ENCODE measurements around the gene LGALS12.
"Not testable (repeated sequence)": the region's sequence is repeated elsewhere in the genome, so short reads cannot be mapped to it uniquely, and the experiment has no call there.

Gene LGALS12

DNA sequence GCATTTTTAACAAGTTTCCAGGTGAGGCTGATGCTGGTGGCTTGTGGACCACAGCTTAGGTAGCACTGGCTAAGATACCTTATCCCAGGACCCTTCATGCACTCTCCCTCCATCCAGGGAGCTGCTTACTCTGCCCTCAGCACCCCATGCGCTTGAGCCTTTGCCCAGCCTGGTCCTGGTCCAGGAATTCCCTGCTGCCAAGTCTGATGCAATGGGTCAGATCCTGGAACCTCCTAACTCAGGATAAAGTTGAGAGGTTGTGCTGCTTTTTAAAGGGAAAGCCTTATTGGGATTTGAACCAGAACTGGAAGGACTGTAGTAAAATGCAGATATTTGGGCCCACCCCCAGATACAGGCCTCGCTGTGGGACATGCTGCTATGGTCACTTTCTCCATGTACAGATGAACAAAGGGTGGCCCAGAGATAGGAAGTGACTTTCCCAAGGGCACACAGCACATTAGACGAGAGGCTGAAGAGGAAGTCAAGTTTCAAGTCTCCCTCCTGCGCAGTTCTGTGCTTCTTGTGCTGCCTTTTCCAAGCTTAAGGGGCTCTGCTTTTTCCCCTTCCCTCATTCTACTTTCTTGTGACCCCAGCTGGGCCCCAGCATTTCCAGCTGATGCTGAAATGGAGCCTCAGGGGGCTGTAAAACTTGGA is 824 bp upstream of the LGALS12 start:
- DNase-seq, result no peak

- DNase-seq, result no peak
These were observed 992 bp downstream of the LGALS12 start for GRCh38 chr11:63506876-63507275.

DNA sequence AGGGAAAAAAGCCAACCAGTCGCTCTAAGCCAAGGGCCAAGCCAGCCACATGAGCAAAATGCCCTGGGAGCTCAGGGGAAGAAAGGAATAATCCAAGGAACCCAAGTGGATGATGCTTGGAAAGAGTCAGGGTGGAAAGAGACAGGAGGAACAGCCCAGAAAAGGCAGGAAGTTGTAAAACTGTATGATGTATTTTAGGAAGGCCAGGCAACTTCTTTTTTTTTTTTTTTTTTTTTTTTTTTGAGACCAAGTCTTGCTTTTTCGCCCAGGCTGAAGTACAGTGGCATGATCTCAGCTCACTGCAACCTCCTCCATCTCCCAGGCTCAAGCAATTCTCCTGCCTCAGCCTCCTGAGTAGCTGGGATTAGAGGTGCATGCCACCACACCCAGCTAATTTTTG is 1.6 kb downstream of the LGALS12 start:
- DNase-seq, result no peak

DNA sequence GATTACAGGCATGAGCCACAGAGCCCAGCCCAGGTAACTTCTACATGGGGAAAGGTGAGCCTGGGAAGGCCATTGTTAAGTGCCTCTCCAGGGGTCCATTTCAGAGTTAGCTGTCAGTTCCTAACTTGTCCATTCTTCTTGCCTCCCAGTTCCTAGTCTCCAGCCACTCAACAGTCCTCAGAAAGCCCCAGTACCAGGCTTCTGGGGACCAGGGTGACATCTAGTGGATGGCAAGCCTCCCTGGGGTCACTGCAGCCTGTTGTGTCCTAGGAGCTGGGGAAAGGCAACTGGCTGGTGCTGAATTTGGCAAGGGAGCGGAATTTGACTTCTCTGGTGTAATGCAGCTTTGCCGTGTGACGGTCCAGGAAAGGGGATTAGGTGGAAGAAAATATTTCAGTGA is 2.1 kb downstream of the LGALS12 start:
- no peak for DNase-seq

GRCh38 chr11:63508745-63509144 is 2.9 kb downstream of the LGALS12 start:
- DNase-seq, result no peak

DNA sequence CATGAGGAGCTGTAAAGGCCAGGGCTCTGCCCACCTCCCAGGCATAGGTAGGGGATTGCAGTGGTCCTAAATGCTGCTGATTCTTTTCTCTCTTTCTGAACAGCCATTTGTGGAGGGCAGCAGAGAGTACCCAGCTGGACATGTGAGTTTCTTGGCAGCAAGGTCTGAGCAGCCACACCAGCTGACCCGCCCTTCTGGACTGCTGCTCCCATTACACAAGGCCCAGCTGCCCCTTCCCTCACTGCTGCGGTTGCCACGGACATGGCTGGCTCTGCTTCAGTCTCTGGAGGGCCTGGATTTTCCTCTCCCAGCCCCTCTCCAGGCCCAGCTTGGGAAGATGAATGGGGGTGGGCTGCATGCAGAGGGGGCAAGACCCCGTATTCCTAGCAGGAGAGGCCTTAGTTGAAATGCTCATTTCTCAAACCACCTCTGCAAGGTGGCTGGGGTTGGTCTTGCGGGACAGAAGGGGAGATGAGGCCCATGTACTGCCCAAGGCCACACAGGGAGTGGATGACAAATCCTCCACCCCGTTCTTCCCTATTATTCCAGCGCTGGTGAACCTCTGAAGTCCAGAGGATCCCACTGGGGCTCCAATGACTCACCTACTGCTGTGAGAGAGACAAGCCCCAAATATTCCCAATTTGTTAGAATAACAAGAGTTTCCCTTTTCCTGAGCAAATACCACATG is 4.6 kb downstream of the LGALS12 start:
- DNase-seq, result peak; percentile 53

DNA sequence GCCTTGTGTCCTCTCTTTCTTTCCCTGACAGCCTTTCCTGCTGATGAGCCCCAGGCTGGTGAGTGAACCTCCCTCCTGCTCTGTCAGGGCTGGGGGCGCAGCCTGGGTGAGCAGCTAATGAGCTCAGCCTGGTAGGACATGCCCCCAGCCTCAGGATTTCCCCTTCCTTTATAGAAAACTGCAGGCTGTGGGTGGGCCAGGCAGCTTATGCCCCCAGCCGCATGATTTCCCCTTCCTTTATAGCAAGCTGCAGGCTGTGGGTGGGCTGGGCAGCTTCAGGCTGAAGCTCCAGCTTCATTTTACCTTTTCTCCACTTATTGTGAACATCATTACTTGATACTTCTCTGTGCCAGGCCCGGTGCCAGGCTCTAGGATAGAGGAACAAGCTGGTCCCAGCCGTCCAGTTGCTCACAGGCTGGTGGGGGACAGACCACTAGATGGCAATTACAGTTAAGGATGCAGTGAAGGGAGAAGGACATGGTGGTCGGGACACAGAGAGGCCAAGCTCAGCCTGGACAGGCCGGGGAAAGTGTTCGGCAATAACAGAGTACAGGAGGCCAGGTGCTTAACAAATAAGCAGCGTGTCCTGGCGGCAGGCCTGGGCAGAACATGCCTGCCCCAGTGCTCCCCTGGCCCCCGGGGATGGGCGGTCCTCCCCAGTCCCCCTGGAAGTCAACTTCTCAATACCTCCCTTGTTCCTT is 5.3 kb downstream of the LGALS12 start:
- no peak for DNase-seq

DNA sequence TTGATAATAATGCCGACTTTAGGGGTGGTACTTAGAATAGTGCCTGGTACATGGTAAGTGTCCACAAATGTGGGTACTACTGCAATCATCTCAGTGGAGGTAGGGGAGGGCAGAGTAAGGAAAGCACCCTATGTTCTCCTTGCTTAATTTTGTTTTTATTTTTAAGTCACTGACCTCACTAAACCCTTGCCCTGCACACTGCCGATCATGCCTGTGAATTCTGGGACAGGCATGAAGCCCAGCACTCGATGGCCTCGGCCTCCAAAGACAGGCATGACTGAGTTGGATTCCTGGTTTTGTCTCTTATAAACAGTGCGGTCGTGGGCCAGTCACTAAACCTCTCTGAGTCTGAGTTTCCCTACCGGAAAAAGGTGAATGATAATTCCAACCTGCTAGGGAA is 6.9 kb downstream of the LGALS12 start:
- DNase-seq, result no peak

DNA sequence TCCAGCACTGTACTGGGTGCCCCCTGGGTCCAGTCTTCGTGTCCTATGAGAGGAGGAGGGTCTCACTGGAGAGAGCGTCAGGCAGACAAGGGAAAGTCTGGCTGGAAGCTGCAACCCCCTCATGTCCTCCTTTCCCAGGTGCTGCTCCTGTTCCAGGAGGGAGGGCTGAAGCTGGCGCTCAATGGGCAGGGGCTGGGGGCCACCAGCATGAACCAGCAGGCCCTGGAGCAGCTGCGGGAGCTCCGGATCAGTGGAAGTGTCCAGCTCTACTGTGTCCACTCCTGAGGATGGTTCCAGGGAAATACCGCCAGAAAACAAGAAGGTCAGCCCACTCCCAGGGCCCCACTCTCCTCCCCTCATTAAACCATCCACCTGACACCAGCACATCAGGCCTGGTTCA is 10.2 kb downstream of the LGALS12 start:
- no peak for DNase-seq

DNA sequence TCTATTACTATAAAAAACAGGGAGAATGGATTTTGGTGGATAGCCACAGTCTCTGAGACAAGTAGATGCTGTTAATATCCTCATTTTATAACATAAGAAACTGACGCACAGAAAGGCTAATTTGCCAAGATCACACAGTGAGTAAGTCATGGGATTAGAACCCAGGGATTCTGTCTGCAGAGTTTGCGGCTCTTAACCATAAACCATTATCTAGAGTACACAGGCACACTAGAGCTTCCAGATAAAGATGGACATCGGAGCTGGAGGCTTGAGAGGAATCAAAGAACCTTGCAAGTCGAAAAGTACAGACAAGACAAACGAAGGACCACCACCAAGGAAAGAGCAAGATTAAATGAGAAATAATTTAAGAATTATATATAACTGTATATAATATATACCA is 11.3 kb downstream of the LGALS12 start:
- DNase-seq, result no peak

DNA sequence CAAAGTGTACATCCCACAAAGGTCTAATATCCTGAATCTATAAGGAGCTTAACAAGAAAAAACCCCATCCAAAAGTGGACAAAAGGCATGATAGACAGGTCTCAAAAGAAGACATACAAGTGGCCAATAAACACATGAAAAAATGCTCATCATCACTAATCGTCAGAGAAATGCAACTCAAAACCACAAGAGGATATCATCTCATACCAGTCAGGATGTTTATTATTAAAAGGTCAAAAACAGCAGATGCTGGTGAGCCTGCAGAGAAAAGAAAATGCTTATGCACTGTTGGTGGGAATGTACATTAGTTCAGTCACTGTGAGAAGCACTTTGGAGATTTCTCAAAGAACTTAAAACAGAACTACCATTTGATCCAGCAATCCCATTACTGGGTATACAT is 12.7 kb downstream of the LGALS12 start:
- peak; percentile 70 for DNase-seq

DNA sequence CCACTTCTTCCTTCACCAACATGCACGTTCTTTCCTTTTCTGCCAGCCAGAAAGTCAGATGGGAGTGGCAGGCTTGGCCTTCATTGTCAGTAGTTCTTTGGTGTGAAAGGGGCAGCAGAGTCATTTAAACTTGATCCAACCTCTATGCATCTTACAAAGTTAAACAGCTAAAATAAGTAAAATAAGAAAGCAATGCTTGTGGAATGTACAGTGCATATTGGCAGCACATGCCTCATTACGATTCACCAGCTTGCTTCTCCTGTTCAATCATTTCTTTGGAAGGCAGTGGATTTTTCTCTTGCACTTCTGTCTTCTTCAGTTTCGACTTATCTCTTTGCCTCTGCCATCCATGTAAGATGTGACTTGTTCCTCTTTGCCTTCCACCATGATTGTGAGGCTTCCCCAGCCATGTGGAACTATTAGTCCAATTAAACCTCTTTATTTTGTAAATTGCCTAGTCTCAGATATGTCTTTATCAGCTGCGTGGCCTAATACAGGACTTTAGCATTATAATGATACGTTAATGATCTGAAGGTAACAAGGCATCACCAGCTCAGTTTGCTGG is 14.8 kb downstream of the LGALS12 start:
- no peak for DNase-seq

DNA sequence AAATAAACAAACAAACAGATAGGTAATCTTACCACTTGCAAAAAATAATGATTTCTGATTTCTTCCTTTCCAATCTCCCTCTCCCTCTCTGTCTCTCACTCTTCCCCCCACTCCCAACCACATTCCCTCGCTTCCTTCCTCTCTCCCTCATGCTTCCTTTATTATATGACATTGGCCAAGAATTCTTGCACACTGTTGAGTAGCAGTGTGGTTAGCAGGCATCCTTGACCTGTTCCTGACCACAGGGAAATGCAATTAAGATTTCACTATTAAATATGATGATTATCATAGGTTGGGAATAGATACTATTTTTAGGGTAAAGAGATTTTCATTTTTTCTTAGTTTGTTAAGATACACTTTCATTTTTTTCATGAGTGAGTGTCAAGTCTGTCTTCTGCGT is 16.0 kb downstream of the LGALS12 start:
- no peak for DNase-seq

- DNase-seq, result no peak
These were observed 17.3 kb downstream of the LGALS12 start for GRCh38 chr11:63523151-63523550.

DNA sequence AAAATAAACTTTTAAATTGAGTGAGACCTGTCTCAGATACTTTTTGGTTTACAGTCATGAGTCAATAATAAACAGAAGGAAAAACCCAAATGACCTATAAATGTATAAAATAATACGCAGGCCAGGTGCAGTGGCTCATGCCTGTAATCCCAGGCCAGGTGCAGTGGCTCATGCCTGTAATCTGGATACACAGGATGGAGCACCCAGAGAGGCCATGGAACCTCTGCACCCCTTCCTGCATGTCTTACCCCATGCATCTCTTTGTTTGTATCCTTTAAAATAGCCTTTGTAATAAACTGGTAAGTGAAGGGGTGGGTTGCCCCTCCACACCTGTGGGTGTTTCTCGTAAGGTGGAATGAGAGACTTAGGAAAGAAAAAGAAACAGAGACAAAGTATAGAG is 21.8 kb downstream of the LGALS12 start:
- no peak for DNase-seq

GRCh38 chr11:63528156-63528555 is 22.3 kb downstream of the LGALS12 start:
- not testable (repeated sequence) for DNase-seq

DNA sequence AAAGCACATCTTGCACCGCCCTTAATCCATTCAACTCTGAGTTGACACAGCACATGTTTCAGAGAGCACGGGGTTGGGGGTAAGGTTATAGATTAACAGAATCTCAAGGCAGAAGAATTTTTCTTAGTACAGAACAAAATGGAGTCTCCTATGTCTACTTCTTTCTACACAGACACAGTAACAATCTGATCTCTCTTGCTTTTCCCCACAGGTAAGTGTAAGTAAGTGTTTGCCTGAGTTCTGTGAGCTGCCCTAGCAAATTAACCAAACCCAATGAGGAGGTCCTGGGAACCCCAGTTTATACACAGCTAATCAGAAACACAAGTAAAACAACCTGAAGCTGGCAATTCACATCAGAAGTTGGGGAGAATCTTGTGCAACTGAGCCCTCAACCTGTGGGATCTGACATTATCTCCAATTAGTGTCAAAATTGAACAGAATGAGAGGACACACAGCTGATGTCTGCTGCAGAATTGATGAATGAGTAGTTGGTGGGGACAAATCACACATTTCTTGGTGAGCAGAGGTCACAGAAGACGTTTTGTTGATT is 22.9 kb downstream of the LGALS12 start:
- not testable (repeated sequence) for DNase-seq

DNA sequence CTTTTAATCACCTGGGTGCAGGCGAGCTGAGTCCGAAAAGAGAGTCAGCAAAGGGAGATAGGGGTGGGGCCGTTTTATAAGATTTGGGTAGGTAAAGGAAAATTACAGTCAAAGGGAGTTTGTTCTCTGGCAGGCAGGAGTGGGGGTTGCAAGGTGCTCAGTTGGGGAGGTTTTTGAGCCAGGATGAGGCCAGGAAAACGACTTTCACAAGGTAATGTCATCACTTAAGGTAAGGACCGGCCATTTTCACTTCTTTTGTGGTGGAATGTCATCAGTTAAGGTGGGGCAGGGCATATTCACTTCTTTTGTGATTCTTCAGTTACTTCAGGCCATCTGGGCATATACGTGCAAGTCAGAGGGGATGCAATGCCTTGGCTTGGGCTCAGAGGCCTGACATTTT is 23.5 kb downstream of the LGALS12 start:
- not testable (repeated sequence) for DNase-seq

DNA sequence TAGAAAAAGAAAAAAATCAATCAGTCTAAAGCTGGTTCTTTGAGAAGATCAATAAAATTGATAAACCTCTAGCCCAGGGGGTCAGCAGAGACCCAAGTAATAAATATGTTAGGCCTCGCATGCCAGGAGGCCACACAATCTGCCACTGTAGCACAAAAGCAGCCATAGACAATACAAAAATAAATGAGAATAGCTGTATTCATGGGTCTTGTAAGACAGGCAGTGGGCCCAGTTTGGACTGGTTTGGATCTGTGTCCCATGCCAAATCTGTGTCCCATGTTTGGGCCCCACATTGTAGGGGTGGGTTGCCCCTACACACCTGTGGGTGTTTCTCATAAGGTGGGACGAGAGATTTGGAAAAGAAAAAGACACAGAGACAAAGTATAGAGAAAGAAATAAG is 24.1 kb downstream of the LGALS12 start:
- no peak for DNase-seq

DNA sequence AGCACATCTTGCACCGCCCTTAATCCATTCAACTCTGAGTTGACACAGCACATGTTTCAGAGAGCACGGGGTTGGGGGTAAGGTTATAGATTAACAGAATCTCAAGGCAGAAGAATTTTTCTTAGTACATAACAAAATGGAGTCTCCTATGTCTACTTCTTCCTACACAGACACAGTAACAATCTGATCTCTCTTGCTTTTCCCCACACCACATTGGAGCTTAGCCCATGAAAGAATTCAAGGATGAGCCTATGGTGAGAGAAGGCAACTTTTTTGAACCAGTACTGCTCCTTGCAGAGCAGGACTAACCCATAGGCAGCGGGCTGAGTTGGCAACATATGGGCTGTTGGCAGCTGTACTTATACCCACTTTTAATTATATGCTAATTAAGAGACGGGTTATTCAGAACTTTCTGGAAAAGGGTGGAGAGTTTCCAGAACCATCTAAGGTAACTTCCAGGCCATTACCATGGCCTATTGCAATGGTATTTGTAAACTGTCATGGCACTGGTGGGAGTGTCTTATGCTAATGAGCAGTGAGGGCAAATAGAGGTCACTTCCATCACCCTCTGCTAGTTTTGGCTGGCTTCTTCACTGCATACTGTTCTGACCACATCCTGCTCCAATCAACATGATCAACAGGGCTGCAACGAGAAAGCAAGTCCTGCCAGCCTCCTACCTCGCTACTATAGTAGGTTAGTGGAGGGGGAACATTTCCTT is 25.3 kb downstream of the LGALS12 start:
- DNase-seq, result peak; percentile 86

DNA sequence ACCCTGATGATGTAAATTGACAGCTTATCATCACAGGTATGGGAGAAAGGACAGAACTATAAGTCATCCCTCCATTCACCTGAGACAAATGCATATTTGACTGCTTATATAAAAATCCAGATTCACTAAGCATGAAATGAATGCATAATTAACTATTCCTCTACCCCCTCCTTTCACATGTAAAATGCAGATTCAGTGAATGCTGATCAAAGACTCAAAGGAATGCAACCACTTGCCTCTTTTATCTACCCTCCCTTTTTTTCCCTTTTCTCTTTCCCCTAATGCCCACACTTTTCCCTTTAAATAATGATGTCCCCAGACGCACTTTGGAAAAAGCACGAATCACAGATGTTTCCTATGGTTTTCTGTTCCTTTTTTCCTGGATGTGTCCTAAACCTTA is 26.2 kb downstream of the LGALS12 start:
- no peak for DNase-seq

DNA sequence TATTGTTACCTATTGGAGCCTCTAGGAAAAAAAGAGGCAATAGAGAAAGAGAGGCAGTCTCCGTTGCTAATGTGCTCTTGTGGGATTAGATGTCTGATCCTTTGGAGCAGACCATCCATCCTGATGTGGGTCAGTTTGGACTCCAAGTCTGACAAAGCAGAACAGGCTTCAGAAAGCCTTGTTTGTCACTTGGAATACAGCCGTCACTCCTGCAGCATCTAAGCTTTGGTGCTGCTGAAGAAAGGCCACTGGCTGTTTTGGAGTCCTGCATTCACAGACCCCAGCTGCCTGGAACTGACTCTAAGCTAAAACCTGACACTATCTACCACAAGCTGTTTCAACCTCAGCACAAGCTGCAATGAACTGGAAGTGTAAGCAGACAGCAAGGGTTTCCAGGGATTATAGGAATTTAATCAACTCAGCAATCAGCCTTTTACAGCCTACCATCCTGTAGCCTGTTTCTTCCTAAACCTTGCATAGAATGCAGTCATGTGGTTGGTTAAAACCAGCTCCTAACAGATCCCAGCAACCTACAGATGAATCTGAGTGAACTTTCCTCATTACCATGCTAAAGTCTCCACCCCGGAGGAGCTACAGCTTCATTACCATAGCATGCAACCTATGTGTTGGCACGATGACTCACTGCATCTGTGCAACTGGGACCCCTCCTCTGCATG is 27.1 kb downstream of the LGALS12 start:
- DNase-seq, result no peak

Measured in EL (cell line).